Activated gamma-delta T cell (primary cell): ENCODE measurements around the gene CABP1.

Source experiments
- DNase-seq: peaks from one replicate; lab custom pipeline; 2025; lab: John Stamatoyannopoulos, UW

Gene CABP1

DNA sequence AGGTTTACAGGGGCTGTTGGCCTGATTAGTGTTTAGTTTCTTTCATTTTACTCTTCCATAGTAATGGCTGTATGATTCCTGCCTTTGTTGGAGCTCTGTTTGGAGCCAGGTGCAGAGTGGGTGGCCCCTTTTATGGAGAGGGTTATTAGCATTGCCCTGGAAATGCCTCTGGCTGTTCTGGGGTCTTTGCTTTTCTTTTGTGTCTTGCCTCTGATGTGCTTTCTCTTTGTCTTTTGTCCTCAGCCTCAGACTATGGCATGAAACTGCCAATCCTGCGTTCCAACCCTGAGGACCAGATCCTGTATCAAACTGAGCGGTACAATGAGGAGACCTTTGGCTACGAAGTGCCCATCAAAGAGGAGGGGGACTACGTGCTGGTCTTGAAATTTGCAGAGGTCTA lies 53.4 kb downstream of the CABP1 start:
- no peak for DNase-seq

GRCh38 chr12:120696626-120697025 lies 56.2 kb downstream of the CABP1 start:
- DNase-seq = no peak

DNA sequence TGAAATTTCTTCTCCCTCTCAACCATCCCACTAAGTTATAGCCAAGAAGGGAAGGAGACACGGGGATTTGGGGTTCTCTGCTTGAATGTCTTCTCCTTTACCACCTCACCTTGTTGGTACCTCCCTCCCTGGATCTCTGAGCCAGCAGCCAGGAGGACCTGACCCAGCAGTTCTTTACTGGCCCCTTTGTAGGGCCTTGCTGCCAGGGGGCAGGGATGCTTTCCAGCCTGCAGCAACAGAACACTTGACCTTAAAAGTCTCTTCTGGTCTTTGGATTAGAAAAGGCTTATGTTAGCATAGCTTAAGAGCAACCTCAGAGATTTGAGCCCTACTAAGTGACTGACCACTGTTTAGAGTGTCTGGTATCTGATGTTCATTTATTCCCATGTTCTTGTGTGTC lies 56.9 kb downstream of the CABP1 start:
- no peak for DNase-seq

- DNase-seq = no peak
Measured at GRCh38 chr12:120698665-120699064, 58.2 kb downstream of the CABP1 start.

DNA sequence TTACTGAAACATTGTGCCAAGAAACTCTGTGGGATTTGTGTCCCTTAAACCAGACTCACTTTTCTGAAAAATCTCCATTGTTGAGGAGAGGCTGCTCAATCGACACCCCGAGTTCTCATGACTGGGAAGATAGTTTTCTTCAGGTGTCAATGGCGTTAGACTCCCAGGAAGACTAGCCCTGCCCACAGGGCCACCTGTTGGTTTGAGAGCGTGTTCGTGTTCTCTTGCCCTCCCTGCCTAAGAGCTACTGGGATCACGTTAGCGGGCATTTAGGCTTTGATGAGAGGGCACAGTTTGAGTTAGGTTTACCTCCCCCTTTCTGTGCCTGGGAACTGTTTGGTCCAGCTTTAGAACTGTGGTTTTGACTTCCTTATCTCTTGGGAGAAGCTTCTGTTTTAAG lies 59.1 kb downstream of the CABP1 start:
- DNase-seq = no peak

DNA sequence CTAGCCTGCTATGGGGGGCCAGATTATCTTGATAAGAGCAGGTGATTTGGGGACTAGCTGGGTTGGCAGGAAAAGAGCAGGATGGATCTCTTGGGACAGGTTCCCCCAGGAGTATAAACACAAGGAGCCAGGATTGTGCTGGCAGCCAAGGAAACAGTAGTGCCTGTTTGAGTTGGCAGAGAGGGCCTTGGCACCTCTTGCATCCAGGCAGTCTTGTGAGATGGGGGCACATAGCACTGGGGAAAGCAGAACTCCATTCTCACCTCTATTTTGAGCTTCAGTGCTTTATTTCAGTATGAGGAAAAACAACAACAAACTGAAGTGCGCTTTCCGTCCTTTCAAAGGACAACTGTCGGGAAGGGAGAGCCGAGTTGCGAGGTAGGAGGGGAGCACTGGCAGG lies 60.5 kb downstream of the CABP1 start:
- DNase-seq = no peak

- DNase-seq = no peak
Measured at GRCh38 chr12:120702637-120703036, 62.2 kb downstream of the CABP1 start.

DNA sequence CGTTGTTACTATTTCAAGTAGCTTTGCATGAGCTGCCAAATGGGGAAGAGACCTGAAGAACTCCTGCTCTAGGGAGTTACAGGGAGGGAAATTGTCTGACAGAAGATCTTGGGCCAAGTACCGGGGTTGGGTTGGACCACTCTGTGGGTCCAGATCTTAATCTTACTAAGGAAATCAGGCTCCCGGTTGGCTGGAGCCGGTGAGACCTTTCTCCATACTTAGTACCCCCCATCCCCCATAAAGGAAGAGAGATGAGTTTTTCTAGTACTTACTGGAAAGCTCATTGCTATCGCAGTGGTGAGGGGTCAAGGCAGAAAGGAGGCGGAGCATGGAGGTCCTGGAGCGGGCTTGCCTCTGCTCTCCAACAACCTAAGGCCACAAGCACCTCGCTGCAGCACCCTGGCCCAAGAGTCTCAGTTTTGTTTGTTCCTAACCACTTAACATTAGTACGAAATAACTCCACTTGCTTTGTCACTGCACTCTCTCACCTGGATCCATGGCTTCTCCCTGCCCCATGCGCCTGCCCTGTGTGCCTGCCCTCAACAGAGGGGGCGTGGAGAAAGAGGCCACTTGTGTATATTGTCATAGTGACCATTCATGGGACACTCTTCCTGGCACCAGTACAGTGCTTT lies 63.0 kb downstream of the CABP1 start:
- DNase-seq = no peak

DNA sequence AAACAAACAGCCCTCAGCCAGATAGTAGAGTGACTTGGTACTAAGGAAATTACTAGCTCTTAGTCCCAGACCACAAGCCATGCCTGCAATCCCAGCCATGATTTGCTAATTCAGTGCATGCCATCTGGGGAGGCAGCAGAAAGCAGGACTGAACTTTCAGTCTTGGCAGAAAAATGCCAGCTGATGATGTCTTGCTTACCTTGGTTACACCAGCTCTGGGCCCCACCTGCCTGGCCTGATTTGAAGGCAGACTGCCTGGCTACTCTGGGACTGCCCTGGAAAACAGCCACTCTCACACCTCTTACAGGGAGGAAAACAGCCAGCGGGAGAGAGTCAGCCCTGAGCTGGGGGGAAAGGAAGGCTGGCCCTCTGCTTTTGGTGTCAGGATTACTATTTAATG lies 65.2 kb downstream of the CABP1 start:
- DNase-seq = no peak

GRCh38 chr12:120706029-120706428 lies 65.6 kb downstream of the CABP1 start:
- DNase-seq = no peak

GRCh38 chr12:120708651-120709050 lies 68.2 kb downstream of the CABP1 start:
- DNase-seq = no peak

DNA sequence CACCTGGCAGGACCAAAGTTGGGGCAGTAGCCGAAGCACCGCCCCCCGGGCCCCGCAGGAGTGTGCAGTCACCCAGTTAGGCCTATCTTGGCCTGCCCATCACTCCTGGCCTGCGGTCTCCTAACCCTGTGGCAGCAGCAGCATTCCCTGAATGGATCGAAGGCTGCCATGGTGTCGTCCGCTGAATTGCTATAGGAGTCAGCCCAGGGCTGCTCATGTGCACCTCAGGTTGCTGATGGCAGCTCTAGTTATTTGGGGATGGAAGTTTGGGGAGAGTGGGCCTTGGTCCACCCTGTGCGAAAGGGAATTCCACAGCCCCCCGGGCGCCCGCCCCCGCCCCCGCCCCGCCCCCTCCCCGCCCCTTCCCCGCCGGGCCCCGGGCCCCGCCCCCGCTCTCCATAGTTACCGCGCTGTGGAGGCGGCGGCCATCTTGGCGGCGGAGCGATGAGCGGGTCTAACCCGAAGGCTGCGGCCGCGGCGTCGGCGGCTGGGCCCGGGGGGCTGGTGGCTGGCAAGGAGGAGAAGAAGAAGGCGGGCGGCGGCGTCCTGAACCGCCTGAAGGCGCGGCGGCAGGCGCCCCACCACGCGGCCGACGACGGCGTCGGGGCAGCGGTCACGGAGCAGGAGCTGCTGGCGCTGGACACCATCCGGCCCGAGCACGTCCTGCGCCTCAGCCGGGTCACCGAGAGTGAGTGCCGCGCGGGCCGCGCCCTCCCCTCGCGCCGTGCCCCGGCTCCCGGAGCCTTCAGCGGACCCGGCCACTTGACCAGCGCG lies 69.8 kb downstream of the CABP1 start, which contains the start of gene UNC119B:
TSS of gene UNC119B (plus strand) at position 428 of the 774 bp plus-strand sequence. CDS start at position 445, 17 bp downstream.
- peak; percentile 68 for DNase-seq

- no peak for DNase-seq
Measured at GRCh38 chr12:120710805-120711296, 70.4 kb downstream of the CABP1 start.

- no peak for DNase-seq
Measured at GRCh38 chr12:120711411-120711810, 71.0 kb downstream of the CABP1 start.

DNA sequence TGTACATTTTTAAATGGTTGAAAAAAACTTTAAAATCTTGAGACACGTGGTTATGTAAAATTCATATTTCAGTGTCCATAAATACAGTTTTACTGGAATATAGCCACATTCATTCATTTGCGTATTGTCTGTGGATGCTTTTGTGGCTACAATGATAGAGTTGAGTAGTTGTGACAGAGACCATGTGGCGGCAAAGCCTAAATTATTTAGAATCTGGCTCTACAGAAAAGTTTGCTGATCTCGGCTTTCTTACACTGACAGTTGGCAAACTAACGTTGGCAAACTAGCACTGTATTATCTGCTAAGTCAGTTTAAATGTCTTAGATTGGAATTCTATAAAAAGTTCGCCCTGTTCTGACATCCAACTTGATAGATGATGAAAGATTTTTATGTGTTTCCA lies 72.2 kb downstream of the CABP1 start:
- DNase-seq = no peak

DNA sequence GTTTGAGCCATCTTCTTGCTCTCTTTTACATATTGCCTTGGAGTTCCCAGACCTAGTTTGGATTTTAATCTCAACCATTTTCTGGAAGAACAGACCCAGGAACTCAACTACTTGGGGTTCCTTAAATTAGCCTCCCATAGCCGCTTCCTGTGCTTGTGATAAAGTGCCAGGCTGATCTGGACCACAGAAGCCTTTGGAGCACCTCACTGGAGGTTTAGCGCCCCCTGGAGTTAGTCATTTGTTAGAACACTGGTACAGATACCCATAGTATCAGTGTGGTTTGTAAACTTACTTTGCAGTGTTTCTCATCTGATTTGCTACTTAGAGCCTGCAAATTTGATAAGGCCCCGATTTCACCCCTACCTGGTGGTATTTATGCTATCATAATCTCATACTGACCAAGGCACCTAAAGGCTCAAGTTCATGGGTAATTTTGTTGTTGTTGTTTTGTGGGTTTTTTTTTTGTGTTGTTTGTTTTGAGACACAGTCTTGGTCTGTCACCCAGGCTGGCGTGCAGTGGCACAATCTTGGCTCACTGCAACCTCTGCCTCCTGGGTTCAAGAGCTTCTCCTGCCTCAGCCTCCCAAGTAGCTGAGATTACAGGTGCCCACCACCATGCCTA lies 73.5 kb downstream of the CABP1 start:
- DNase-seq = no peak
